Measurements from ENCODE around the gene ZNF207. TPM values are rescaled to one million over a fixed set of nuclear protein-coding genes. Genes with fewer than 3 reads are reported as not detected.

ZNF207 gene
- total and polyA plus RNA-seq, 2 of the 8 experiments (the other 6 are each of a cell fraction or from before 2014, with no cell fraction given): 268 to 286 TPM

DNA sequence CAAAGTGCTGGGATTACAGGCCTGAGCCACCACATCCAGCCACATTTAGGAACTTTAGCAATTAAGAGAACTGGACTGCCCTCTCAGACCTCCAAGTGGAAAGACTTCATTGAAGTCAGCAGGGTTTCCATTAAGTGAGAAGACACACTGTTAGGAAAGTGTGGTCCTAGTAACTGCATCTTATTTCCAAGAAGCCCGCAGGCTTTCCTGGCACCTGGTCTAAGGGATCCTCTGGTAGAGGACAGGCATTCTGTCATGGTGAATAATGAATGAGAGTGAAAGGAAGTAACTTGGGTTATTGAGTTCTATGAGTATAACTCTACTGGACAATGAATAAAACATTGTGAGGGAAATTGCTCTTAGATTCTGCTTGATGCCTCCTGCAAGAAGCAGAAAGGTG is 22.0 kb upstream of the ZNF207 start:
- peaks cover 0 to 13% (median 9%) of the 10 kb centered on the region in 4 experiments; a peak in 6 of 7 replicates for H3K4me1 ChIP-seq (replicated peaks in 1 of 4; ENCODE audit: control insufficient read depth in 3 of 4, insufficient read depth in 4 of 4, low read length in 3 of 4)
- H3K27ac ChIP-seq (ENCODE audit: low read depth, low read length): no peak overlapping the region
- H3K27me3 ChIP-seq (replicated peaks in 1 of 4; ENCODE audit: control insufficient read depth in 3 of 4, extremely low read depth in 1 of 4, insufficient read depth in 3 of 4, low read length in 3 of 4): no peaks in the 10 kb centered on the region
- H4K20me1 ChIP-seq (replicated peaks in 1 of 2; ENCODE audit: control insufficient read depth in 1 of 2, insufficient read depth in 2 of 2, low read length in 2 of 2): no peaks in the 10 kb centered on the region
- H3K9me3 ChIP-seq (ENCODE audit: insufficient read depth in 2 of 2, low read depth in 1 of 2, low read length in 1 of 2): no peaks in the 10 kb centered on the region
- H2AFZ ChIP-seq (ENCODE audit: low read length): no peak overlapping the region
- no peak overlapping the region for H3K14ac ChIP-seq (ENCODE audit: insufficient read length)
- H3K4ac ChIP-seq (replicated peaks; ENCODE audit: insufficient read length, low read depth, low read length): no peak overlapping the region
- DNase-seq (ENCODE audit: low read depth in 1 of 2, low spot score in 2 of 2) (no peak), FAIRE-seq (no peak)
- no peak overlapping the region for H3K4me3 ChIP-seq (ENCODE audit: extremely low read depth in 1 of 4, insufficient read depth in 2 of 4, low read depth in 3 of 4, low read length in 4 of 4)
- H2BK12ac ChIP-seq (ENCODE audit: low read depth, low read length): no peak overlapping the region
- H3K36me3 ChIP-seq (ENCODE audit: control insufficient read depth in 2 of 4, insufficient read depth in 4 of 4, low read length in 3 of 4): peaks cover 0 to 15% (median 2%) of the 10 kb centered on the region in 4 experiments; a peak in 2 of 8 replicates
- no peak overlapping the region for H3K56ac ChIP-seq (replicated peaks; ENCODE audit: insufficient read length, low read depth, low read length)
- H2BK15ac ChIP-seq (ENCODE audit: low read length): no peak overlapping the region
- no peak overlapping the region for H4K8ac ChIP-seq (ENCODE audit: extremely low read depth, insufficient read depth, low read length)
- no peaks in the 10 kb centered on the region for H3K79me1 ChIP-seq (ENCODE audit: low read depth, low read length)
- CTCF ChIA-PET (ENCODE audit: partially characterized antibody): interaction anchor here (2.1 to 3.1 kb wide), 2 partner anchors 9 to 13 kb away, joined by 16 to 32 read pairs; partner anchors contain the start of gene C17orf75
- no peak overlapping the region for H3K4me2 ChIP-seq (ENCODE audit: insufficient read depth in 1 of 2, low read depth in 2 of 2, low read length in 2 of 2)
- no peak for TF ChIP-seq TEAD4 (IDR thresholded peaks at IDR 0.05; ENCODE audit: low read depth, low read length)
- no peak for TF ChIP-seq POLR2A (IDR thresholded peaks at IDR 0.05; ENCODE audit: control extremely low read depth in 1 of 2, low read depth in 2 of 2, low read length in 2 of 2)
- TF ChIP-seq, protein P1, sequence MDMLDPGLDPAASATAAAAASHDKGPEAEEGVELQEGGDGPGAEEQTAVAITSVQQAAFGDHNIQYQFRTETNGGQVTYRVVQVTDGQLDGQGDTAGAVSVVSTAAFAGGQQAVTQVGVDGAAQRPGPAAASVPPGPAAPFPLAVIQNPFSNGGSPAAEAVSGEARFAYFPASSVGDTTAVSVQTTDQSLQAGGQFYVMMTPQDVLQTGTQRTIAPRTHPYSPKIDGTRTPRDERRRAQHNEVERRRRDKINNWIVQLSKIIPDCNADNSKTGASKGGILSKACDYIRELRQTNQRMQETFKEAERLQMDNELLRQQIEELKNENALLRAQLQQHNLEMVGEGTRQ (IDR thresholded peaks at IDR 0.05; ENCODE audit: low read length): no peak
- TF ChIP-seq HDAC6 (IDR thresholded peaks at IDR 0.05; ENCODE audit: low read depth, low read length): no peak
- no peak for TF ChIP-seq HDAC2 (IDR thresholded peaks at IDR 0.05; ENCODE audit: borderline replicate concordance in 1 of 2, low read depth in 2 of 2, low read length in 2 of 2)
- no peak for TF ChIP-seq TCF12 (IDR thresholded peaks at IDR 0.05; ENCODE audit: low read depth, low read length)
- no peak for TF ChIP-seq CEBPB (IDR thresholded peaks at IDR 0.05; ENCODE audit: low read depth, low read length)
- no peak for TF ChIP-seq SP4 (IDR thresholded peaks at IDR 0.05; ENCODE audit: low read length)
- TF ChIP-seq TAF7 (optimal IDR thresholded peaks at IDR 0.05; ENCODE audit: borderline replicate concordance, low read depth, low read length): no peak
- TF ChIP-seq JUN (IDR thresholded peaks at IDR 0.05; ENCODE audit: low read depth, low read length): no peak
- TF ChIP-seq SIRT6 (IDR thresholded peaks at IDR 0.05; ENCODE audit: low read length): no peak
- no peak for TF ChIP-seq POLR2AphosphoS5 (IDR thresholded peaks at IDR 0.05; ENCODE audit: low read depth, low read length)
- H3K18ac ChIP-seq (ENCODE audit: extremely low read depth, low read length): no peak overlapping the region
- no peak overlapping the region for H4K5ac ChIP-seq (ENCODE audit: insufficient read length, low read depth, low read length)
- POLR2A ChIA-PET (ENCODE audit: partially characterized antibody): interaction anchor here (1.0 to 1.9 kb wide), 3 partner anchors 12 to 23 kb away, joined by 3 to 4 read pairs (median 3); partner anchors contain the start of genes C17orf75 and ZNF207
- no peaks in the 10 kb centered on the region for H3K23me2 ChIP-seq (ENCODE audit: low read depth, low read length)
- H4K91ac ChIP-seq (replicated peaks; ENCODE audit: insufficient read length, low read length): no peak overlapping the region
- no peak overlapping the region for H3K9ac ChIP-seq (replicated peaks in 1 of 4; ENCODE audit: extremely low read depth in 1 of 4, low read depth in 3 of 4, low read length in 3 of 4)
- WGBS, 2 experiments (ENCODE audit: extremely low coverage in 1 of 2, insufficient coverage in 1 of 2, insufficient read length in 1 of 2, insufficient replicate concordance in 2 of 2, low coverage in 1 of 2, low lambda C conversion rate in 2 of 2, missing lambda C conversion rate in 1 of 2): 87% methylated on average over 1 of the region's 1 CpG; no CpG with 5 or more reads in 1 of the 2 experiments
- no peak overlapping the region for H2BK120ac ChIP-seq (replicated peaks; ENCODE audit: low read depth, low read length)
- H2BK20ac ChIP-seq (ENCODE audit: low read length): no peak overlapping the region
- no peak overlapping the region for H3K23ac ChIP-seq (ENCODE audit: insufficient read length)
- H2AK5ac ChIP-seq (ENCODE audit: low read depth, low read length): no peak overlapping the region
- no peak overlapping the region for H2BK5ac ChIP-seq (ENCODE audit: low read depth, low read length)
- H3K79me2 ChIP-seq (ENCODE audit: control insufficient read depth in 1 of 2, insufficient read depth in 2 of 2, low read length in 2 of 2): no peaks in the 10 kb centered on the region
